Kidney epithelial cell (primary cell): ENCODE data around the gene GABBR2. TPM values are rescaled to one million over a fixed set of nuclear protein-coding genes. Genes with fewer than 3 reads are reported as not detected.

Source experiments
- DNase-seq: peaks from one replicate; pipeline ENCODE4 v3.0.0-alpha.2; 2010; ENCODE audit warnings: low read depth
- H3K27me3 ChIP-seq: 2 replicates; pipeline ENCODE4 v1.6.0; 2011; ENCODE audit warnings: low read length; ENCODE audit not compliant: control insufficient read depth, insufficient read depth
- H3K36me3 ChIP-seq: 2 replicates; pipeline ENCODE4 v1.5.1; 2011; ENCODE audit warnings: low read length; ENCODE audit not compliant: control insufficient read depth, insufficient read depth
- H3K4me3 ChIP-seq: 2 replicates; pipeline ENCODE4 v1.5.1; 2011; ENCODE audit warnings: low read depth, mild to moderate bottlenecking, control low read depth, low read length
- CTCF ChIP-seq: IDR thresholded peaks from 2 replicates; pipeline ENCODE4 v1.5.1; 2011; ENCODE audit warnings: mild to moderate bottlenecking, moderate library complexity, low read length, control low read depth, inconsistent platforms; ENCODE audit not compliant: insufficient read depth, poor library complexity, severe bottlenecking
- total RNA-seq: library from RNA; depleted of rRNA; stranded (reverse); fragments of >200 nt; gene quantifications from 2 replicates; pipeline ENCODE4 v1.2.3, GENCODE V29; 2015

GABBR2 gene
- total RNA-seq, 1 donor from 2014 or later, result 10.8 TPM

- H3K36me3 ChIP-seq, result no peaks in the 10 kb centered on the region
- H3K4me3 ChIP-seq, result no peak overlapping the region
- TF ChIP-seq CTCF, result no peak
- DNase-seq, result peak; percentile 60
- no peaks in the 10 kb centered on the region for H3K27me3 ChIP-seq
Observed at GRCh38 chr9:98357921-98358535, 350.7 kb downstream of the GABBR2 start.

GRCh38 chr9:98356953-98357690, 351.6 kb downstream of the GABBR2 start:
- DNase-seq, result no peak
- H3K27me3 ChIP-seq, result no peaks in the 10 kb centered on the region
- no peak for TF ChIP-seq CTCF
- no peaks in the 10 kb centered on the region for H3K36me3 ChIP-seq
- H3K4me3 ChIP-seq, result no peak overlapping the region

- DNase-seq, result no peak
- no peak for TF ChIP-seq CTCF
- Histone ChIP-seq H3K27me3 (no peaks in the 10 kb centered on the region), H3K4me3 (no peak overlapping the region), H3K36me3 (no peaks in the 10 kb centered on the region)
Observed at GRCh38 chr9:98356326-98356725, 352.4 kb downstream of the GABBR2 start.

GRCh38 chr9:98351370-98351769, 357.4 kb downstream of the GABBR2 start:
- TF ChIP-seq CTCF, result no peak
- Histone ChIP-seq H3K4me3 (no peak overlapping the region), H3K36me3 (no peaks in the 10 kb centered on the region), H3K27me3 (no peaks in the 10 kb centered on the region)
- no peak for DNase-seq

- DNase-seq, result no peak
- H3K27me3 ChIP-seq, result peaks cover 3% of the 10 kb centered on the region
- no peak for TF ChIP-seq CTCF
- H3K36me3 ChIP-seq, result no peaks in the 10 kb centered on the region
- H3K4me3 ChIP-seq, result no peak overlapping the region
Observed at GRCh38 chr9:98347642-98348041, 361.1 kb downstream of the GABBR2 start.

GRCh38 chr9:98345011-98345410, 363.7 kb downstream of the GABBR2 start:
- DNase-seq, result no peak
- no peaks in the 10 kb centered on the region for H3K36me3 ChIP-seq
- no peak overlapping the region for H3K4me3 ChIP-seq
- TF ChIP-seq CTCF, result no peak
- H3K27me3 ChIP-seq, result peaks cover 3% of the 10 kb centered on the region
